GM23338 (cell line): ENCODE measurements around the gene SERPINA6. TPM values are rescaled to one million over a fixed set of nuclear protein-coding genes. Genes with fewer than 3 reads are reported as not detected.

Source experiments
- ATAC-seq: fragments of 200-7000 bp; cut with Tn5 transposase; 3 replicates; pipeline ENCODE4 v1.9.1; 2020
- DNase-seq: peaks from one replicate; pipeline ENCODE4 v3.0.0-alpha.2; 2015; ENCODE audit warnings: low spot score
- H2AFZ ChIP-seq: fragments of 200-600 bp; sonication (generic); 2 replicates; pipeline ENCODE4 v1.8.0; 2016; ENCODE audit warnings: antibody characterized with exemption, mild to moderate bottlenecking, moderate library complexity
- H3F3A ChIP-seq: fragments of 200-600 bp; sonication (generic); replicated peaks from 2 replicates; pipeline ENCODE4 v1.8.0; 2017; ENCODE audit warnings: antibody characterized with exemption, mixed run types, low read depth
- H3K27ac ChIP-seq: fragments of 200-600 bp; sonication (generic); 2 replicates; pipeline ENCODE4 v1.6.1; 2016; ENCODE audit warnings: low read depth
- H3K27me3 ChIP-seq: fragments of 200-600 bp; sonication (generic); 2 replicates; pipeline ENCODE4 v1.8.0; 2016; ENCODE audit warnings: mild to moderate bottlenecking, mixed run types, moderate library complexity; ENCODE audit not compliant: insufficient read depth
- H3K36me3 ChIP-seq: fragments of 200-600 bp; sonication (generic); 2 replicates; pipeline ENCODE4 v1.8.0; 2016; ENCODE audit warnings: mild to moderate bottlenecking; ENCODE audit not compliant: insufficient read depth
- H3K4me1 ChIP-seq: fragments of 200-600 bp; sonication (generic); 2 replicates; pipeline ENCODE4 v1.8.0; 2016; ENCODE audit warnings: mild to moderate bottlenecking, moderate library complexity; ENCODE audit not compliant: insufficient read depth
- H3K4me2 ChIP-seq: fragments of 200-600 bp; sonication (generic); 2 replicates; pipeline ENCODE4 v1.7.1; 2017; ENCODE audit warnings: mixed run types
- H3K4me3 ChIP-seq: fragments of 200-600 bp; sonication (generic); 2 replicates; pipeline ENCODE4 v1.6.1; 2016; ENCODE audit warnings: mixed run types
- H3K79me2 ChIP-seq: fragments of 200-600 bp; sonication (generic); replicated peaks from 2 replicates; pipeline ENCODE4 v1.8.0; 2017; ENCODE audit warnings: mild to moderate bottlenecking; ENCODE audit not compliant: insufficient read depth
- H3K9me2 ChIP-seq: fragments of 200-600 bp; sonication (generic); 2 replicates; pipeline ENCODE4 v1.8.0; 2017; ENCODE audit not compliant: insufficient read depth
- H4K20me1 ChIP-seq: fragments of 200-600 bp; sonication (generic); replicated peaks from 2 replicates; pipeline ENCODE4 v1.8.0; 2017; ENCODE audit warnings: mild to moderate bottlenecking; ENCODE audit not compliant: insufficient read depth
- H3K27ac Mint-ChIP-seq: 2 replicates; pipeline ENCODE4 v1.8.0; 2020; ENCODE audit warnings: inconsistent platforms, mild to moderate bottlenecking, moderate library complexity, mixed read lengths
- H3K27me3 Mint-ChIP-seq: 3 replicates; pipeline ENCODE4 v1.8.0; 2022; ENCODE audit warnings: low read depth, mild to moderate bottlenecking, moderate library complexity, mixed read lengths, inconsistent platforms; ENCODE audit not compliant: insufficient read depth, poor library complexity
- H3K36me3 Mint-ChIP-seq: 3 replicates; pipeline ENCODE4 v1.8.0; 2021; ENCODE audit warnings: low read depth, mild to moderate bottlenecking, inconsistent platforms, moderate library complexity, mixed read lengths
- H3K4me1 Mint-ChIP-seq: 3 replicates; pipeline ENCODE4 v1.8.0; 2020; ENCODE audit warnings: mild to moderate bottlenecking, inconsistent platforms, mixed read lengths
- H3K4me3 Mint-ChIP-seq: 3 replicates; pipeline ENCODE4 v1.8.0; 2021; ENCODE audit warnings: moderate library complexity, mild to moderate bottlenecking, inconsistent platforms, mixed read lengths
- H3K9me3 Mint-ChIP-seq: 3 replicates; pipeline ENCODE4 v1.8.0; 2020; ENCODE audit warnings: moderate library complexity, mild to moderate bottlenecking, inconsistent platforms, mixed read lengths
- POLR2AphosphoS5 ChIP-seq: IDR thresholded peaks from 2 replicates; pipeline ENCODE4 v1.6.1; 2016; ENCODE audit warnings: antibody characterized with exemption, low read depth
- STAT1 ChIP-seq: IDR thresholded peaks from one replicate; pipeline ENCODE4 v1.6.1; 2016; ENCODE audit warnings: antibody characterized with exemption; ENCODE audit not compliant: unreplicated experiment
- polyA plus RNA-seq: library from polyadenylated mRNA; unstranded; fragments of >200 nt; fragmentation: Nextera tagmentation; extraction: Ambion mirVana; gene quantifications from 2 replicates; pipeline ENCODE4 v1.2.1, GENCODE V29; 2016
- total RNA-seq: library from RNA; depleted of rRNA; stranded (reverse); fragments of >200 nt; shearing (Covaris generic); gene quantifications from 2 replicates; pipeline ENCODE4 v1.2.3, GENCODE V29; 2014
- TF ChIP-seq, protein P1 (sequence below): IDR thresholded peaks from one replicate; pipeline ENCODE4 v1.6.1; 2018; ENCODE audit warnings: antibody characterized with exemption; ENCODE audit not compliant: unreplicated experiment
- TF ChIP-seq, protein P2 (sequence below): fragments of 250-450 bp; sonication (Bioruptor Pico); IDR thresholded peaks from 2 replicates; pipeline ENCODE4 v1.5.0; 2020; ENCODE audit warnings: mild to moderate bottlenecking, moderate library complexity

SERPINA6 gene
- total and polyA plus RNA-seq, 2 experiments from 2014 or later: not detected

DNA sequence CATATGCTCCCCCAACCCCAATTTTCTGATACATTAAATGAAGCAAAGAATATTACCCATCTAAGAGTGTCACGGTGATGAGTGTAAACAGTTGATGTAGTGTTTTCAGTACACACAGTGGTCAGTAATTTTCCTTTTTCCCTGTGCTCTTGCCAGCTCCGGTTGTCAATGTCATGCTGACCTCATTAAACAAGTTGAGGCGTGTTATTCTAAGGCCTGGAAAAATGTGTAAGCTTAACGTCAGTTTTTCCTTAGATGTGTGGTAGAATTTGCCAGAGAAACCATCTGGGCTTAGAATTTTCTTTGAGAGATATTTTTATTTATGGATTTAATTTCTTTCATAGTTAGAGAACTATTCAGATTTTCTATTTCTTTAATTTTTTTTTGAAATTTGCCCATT lies 11.7 kb upstream of the SERPINA6 start (continued):
- TF ChIP-seq, protein P1, sequence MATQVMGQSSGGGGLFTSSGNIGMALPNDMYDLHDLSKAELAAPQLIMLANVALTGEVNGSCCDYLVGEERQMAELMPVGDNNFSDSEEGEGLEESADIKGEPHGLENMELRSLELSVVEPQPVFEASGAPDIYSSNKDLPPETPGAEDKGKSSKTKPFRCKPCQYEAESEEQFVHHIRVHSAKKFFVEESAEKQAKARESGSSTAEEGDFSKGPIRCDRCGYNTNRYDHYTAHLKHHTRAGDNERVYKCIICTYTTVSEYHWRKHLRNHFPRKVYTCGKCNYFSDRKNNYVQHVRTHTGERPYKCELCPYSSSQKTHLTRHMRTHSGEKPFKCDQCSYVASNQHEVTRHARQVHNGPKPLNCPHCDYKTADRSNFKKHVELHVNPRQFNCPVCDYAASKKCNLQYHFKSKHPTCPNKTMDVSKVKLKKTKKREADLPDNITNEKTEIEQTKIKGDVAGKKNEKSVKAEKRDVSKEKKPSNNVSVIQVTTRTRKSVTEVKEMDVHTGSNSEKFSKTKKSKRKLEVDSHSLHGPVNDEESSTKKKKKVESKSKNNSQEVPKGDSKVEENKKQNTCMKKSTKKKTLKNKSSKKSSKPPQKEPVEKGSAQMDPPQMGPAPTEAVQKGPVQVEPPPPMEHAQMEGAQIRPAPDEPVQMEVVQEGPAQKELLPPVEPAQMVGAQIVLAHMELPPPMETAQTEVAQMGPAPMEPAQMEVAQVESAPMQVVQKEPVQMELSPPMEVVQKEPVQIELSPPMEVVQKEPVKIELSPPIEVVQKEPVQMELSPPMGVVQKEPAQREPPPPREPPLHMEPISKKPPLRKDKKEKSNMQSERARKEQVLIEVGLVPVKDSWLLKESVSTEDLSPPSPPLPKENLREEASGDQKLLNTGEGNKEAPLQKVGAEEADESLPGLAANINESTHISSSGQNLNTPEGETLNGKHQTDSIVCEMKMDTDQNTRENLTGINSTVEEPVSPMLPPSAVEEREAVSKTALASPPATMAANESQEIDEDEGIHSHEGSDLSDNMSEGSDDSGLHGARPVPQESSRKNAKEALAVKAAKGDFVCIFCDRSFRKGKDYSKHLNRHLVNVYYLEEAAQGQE: no peak
- TF ChIP-seq STAT1 (no peak), POLR2AphosphoS5 (no peak)
- TF ChIP-seq, protein P2, sequence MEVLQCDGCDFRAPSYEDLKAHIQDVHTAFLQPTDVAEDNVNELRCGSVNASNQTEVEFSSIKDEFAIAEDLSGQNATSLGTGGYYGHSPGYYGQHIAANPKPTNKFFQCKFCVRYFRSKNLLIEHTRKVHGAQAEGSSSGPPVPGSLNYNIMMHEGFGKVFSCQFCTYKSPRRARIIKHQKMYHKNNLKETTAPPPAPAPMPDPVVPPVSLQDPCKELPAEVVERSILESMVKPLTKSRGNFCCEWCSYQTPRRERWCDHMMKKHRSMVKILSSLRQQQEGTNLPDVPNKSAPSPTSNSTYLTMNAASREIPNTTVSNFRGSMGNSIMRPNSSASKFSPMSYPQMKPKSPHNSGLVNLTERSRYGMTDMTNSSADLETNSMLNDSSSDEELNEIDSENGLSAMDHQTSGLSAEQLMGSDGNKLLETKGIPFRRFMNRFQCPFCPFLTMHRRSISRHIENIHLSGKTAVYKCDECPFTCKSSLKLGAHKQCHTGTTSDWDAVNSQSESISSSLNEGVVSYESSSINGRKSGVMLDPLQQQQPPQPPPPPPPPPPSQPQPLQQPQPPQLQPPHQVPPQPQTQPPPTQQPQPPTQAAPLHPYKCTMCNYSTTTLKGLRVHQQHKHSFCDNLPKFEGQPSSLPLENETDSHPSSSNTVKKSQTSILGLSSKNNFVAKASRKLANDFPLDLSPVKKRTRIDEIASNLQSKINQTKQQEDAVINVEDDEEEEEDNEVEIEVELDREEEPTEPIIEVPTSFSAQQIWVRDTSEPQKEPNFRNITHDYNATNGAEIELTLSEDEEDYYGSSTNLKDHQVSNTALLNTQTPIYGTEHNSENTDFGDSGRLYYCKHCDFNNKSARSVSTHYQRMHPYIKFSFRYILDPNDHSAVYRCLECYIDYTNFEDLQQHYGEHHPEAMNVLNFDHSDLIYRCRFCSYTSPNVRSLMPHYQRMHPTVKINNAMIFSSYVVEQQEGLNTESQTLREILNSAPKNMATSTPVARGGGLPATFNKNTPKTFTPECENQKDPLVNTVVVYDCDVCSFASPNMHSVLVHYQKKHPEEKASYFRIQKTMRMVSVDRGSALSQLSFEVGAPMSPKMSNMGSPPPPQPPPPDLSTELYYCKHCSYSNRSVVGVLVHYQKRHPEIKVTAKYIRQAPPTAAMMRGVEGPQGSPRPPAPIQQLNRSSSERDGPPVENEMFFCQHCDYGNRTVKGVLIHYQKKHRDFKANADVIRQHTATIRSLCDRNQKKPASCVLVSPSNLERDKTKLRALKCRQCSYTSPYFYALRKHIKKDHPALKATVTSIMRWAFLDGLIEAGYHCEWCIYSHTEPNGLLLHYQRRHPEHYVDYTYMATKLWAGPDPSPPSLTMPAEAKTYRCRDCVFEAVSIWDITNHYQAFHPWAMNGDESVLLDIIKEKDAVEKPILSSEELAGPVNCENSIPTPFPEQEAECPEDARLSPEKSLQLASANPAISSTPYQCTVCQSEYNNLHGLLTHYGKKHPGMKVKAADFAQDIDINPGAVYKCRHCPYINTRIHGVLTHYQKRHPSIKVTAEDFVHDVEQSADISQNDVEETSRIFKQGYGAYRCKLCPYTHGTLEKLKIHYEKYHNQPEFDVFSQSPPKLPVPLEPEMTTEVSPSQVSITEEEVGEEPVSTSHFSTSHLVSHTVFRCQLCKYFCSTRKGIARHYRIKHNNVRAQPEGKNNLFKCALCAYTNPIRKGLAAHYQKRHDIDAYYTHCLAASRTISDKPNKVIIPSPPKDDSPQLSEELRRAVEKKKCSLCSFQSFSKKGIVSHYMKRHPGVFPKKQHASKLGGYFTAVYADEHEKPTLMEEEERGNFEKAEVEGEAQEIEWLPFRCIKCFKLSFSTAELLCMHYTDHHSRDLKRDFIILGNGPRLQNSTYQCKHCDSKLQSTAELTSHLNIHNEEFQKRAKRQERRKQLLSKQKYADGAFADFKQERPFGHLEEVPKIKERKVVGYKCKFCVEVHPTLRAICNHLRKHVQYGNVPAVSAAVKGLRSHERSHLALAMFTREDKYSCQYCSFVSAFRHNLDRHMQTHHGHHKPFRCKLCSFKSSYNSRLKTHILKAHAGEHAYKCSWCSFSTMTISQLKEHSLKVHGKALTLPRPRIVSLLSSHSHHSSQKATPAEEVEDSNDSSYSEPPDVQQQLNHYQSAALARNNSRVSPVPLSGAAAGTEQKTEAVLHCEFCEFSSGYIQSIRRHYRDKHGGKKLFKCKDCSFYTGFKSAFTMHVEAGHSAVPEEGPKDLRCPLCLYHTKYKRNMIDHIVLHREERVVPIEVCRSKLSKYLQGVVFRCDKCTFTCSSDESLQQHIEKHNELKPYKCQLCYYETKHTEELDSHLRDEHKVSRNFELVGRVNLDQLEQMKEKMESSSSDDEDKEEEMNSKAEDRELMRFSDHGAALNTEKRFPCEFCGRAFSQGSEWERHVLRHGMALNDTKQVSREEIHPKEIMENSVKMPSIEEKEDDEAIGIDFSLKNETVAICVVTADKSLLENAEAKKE (CRISPR knock-in tag): no peak

DNA sequence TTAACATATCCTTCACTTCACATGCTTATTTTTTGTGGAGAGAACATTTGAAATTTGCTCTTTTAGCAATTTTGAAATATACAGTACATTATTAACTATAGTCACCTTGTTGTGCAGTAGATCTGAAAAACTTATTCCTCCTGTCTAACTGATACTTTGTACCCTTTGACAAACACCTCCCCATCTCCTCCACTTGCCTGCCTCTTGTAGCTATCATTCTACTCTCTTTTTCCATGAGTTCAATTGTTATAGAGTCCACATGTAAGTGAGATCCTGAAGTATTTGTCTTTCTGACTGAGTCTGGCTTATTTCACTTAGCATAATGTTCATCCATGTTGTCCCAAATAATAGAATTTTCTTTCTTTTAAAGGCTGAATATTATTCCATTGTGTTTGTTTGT lies 9.5 kb upstream of the SERPINA6 start:
- no peaks in the 10 kb centered on the region for H3K36me3 ChIP-seq
- H3K4me3 ChIP-seq: no peak overlapping the region
- H3K27ac ChIP-seq: no peak overlapping the region
- H3K4me3 Mint-ChIP-seq: no peak overlapping the region
- H3F3A ChIP-seq: no peaks in the 10 kb centered on the region
- no peak overlapping the region for H2AFZ ChIP-seq
- H3K27ac Mint-ChIP-seq: no peak overlapping the region
- no peaks in the 10 kb centered on the region for H3K27me3 ChIP-seq
- DNase-seq (no peak), ATAC-seq (no peak)
- peaks cover 3% of the 10 kb centered on the region; the same call in 2 of the 3 replicates for H3K4me1 Mint-ChIP-seq
- no peak overlapping the region for H3K4me2 ChIP-seq
- H3K79me2 ChIP-seq: no peaks in the 10 kb centered on the region
- no peaks in the 10 kb centered on the region for H3K9me2 ChIP-seq
- no peaks in the 10 kb centered on the region for H3K4me1 ChIP-seq
- H3K27me3 Mint-ChIP-seq: peaks cover 3% of the 10 kb centered on the region
- H4K20me1 ChIP-seq: no peaks in the 10 kb centered on the region
- H3K36me3 Mint-ChIP-seq: no peaks in the 10 kb centered on the region
- no peaks in the 10 kb centered on the region for H3K9me3 Mint-ChIP-seq
- no peak for TF ChIP-seq STAT1
- TF ChIP-seq, protein P1: no peak
